ENCODE data around the gene FANK1. TPM values are rescaled to one million over a fixed set of nuclear protein-coding genes. Genes with fewer than 3 reads are reported as not detected.

The FANK1 gene
- total and polyA plus RNA-seq, 2 donors (not counting 1 experiment from before 2014, with no cell fraction given): 0.13 TPM; not detected in 1

- Histone ChIP-seq H3K79me2 (ENCODE audit: control insufficient read depth, insufficient read depth, low read length) (no peaks in the 10 kb centered on the region), H2AFZ (ENCODE audit: insufficient read depth, low read depth, low read length, poor library complexity, severe bottlenecking) (no peak overlapping the region), H3K9ac (ENCODE audit: low read length) (no peak overlapping the region), H3K4me3 (ENCODE audit: control extremely low read depth in 1 of 5, extremely low read depth in 1 of 5, insufficient read depth in 1 of 5, low read depth in 2 of 5, low read length in 4 of 5) (no peak overlapping the region), H3K4me2 (replicated peaks; ENCODE audit: low read depth, low read length, poor library complexity, severe bottlenecking) (no peak overlapping the region), H3K36me3 (replicated peaks in 1 of 2; ENCODE audit: control extremely low read depth in 1 of 2, control insufficient read depth in 1 of 2, extremely low read depth in 1 of 2, insufficient read depth in 2 of 2, low read length in 1 of 2) (no peaks in the 10 kb centered on the region), H3K4me1 (ENCODE audit: control insufficient read depth in 2 of 2, insufficient read depth in 2 of 2, low read length in 2 of 2) (no peaks in the 10 kb centered on the region), H3K27ac (ENCODE audit: low read length in 2 of 2) (no peak overlapping the region), H3K9me3 (ENCODE audit: control extremely low read depth in 1 of 3, control insufficient read depth in 2 of 3, insufficient read depth in 1 of 3, low read length in 2 of 3) (peaks cover 0 to 10% (median 0%) of the 10 kb centered on the region in 3 donors), H4K20me1 (ENCODE audit: control insufficient read depth, insufficient read depth, low read length, poor library complexity, severe bottlenecking) (no peaks in the 10 kb centered on the region), H3K27me3 (replicated peaks in 1 of 4; ENCODE audit: control extremely low read depth in 1 of 4, control insufficient read depth in 3 of 4, insufficient read depth in 4 of 4, low read length in 3 of 4) (peaks cover 0 to 3% (median 0%) of the 10 kb centered on the region in 4 experiments)
- no peaks in the 10 kb centered on the region for H3K9me3 Mint-ChIP-seq (ENCODE audit: insufficient read depth)
- WGBS (ENCODE audit: insufficient coverage): 100% methylated on average over 2 of the region's 2 CpGs
- DNase-seq: no peak
- TF ChIP-seq EZH2 (IDR thresholded peaks at IDR 0.05; ENCODE audit: borderline replicate concordance, insufficient read depth, low read depth, low read length, poor library complexity, severe bottlenecking) (no peak), CTCF (IDR thresholded peaks at IDR 0.05) (no peak)
- no peak for ATAC-seq (ENCODE audit: low read depth)
- H3K27me3 Mint-ChIP-seq: no peaks in the 10 kb centered on the region
- no peak overlapping the region for H3K27ac Mint-ChIP-seq
- ChIA-PET POLR2A (no interaction called here), CTCF (no interaction called here)
- peaks cover 2% of the 10 kb centered on the region for H3K4me1 Mint-ChIP-seq
- intact Hi-C loops (cut with micrococcal nuclease): no loop called here
- no peak overlapping the region for H3K4me3 Mint-ChIP-seq
These were observed 94.6 kb downstream of the FANK1 start for GRCh38 chr10:125990974-125991373.

GRCh38 chr10:125991392-125991791 lies 95.0 kb downstream of the FANK1 start:
- ATAC-seq (ENCODE audit: low read depth) (no peak), DNase-seq (no peak)
- H3K9me3 ChIP-seq (ENCODE audit: control extremely low read depth in 1 of 3, control insufficient read depth in 2 of 3, insufficient read depth in 1 of 3, low read length in 2 of 3): peaks cover 0 to 10% (median 0%) of the 10 kb centered on the region in 3 donors
- ChIA-PET CTCF (no interaction called here), POLR2A (no interaction called here)
- no peak overlapping the region for H2AFZ ChIP-seq (ENCODE audit: insufficient read depth, low read depth, low read length, poor library complexity, severe bottlenecking)
- Mint-ChIP-seq H3K4me3 (no peak overlapping the region), H3K9me3 (ENCODE audit: insufficient read depth) (no peaks in the 10 kb centered on the region), H3K4me1 (no peaks in the 10 kb centered on the region), H3K27me3 (no peaks in the 10 kb centered on the region), H3K27ac (no peak overlapping the region)
- intact Hi-C loops (cut with micrococcal nuclease): no loop called here
- H3K4me2 ChIP-seq (replicated peaks; ENCODE audit: low read depth, low read length, poor library complexity, severe bottlenecking): no peak overlapping the region
- H3K27me3 ChIP-seq (replicated peaks in 1 of 4; ENCODE audit: control extremely low read depth in 1 of 4, control insufficient read depth in 3 of 4, insufficient read depth in 4 of 4, low read length in 3 of 4): peaks cover 0 to 3% (median 0%) of the 10 kb centered on the region in 4 experiments
- H3K27ac ChIP-seq (ENCODE audit: low read length in 2 of 2): no peak overlapping the region
- WGBS (ENCODE audit: insufficient coverage): no CpG with 5 or more reads among the region's 1 CpG
- H4K20me1 ChIP-seq (ENCODE audit: control insufficient read depth, insufficient read depth, low read length, poor library complexity, severe bottlenecking): no peaks in the 10 kb centered on the region
- no peak overlapping the region for H3K4me3 ChIP-seq (ENCODE audit: control extremely low read depth in 1 of 5, extremely low read depth in 1 of 5, insufficient read depth in 1 of 5, low read depth in 2 of 5, low read length in 4 of 5)
- no peak for TF ChIP-seq CTCF (IDR thresholded peaks at IDR 0.05)
- TF ChIP-seq EZH2 (IDR thresholded peaks at IDR 0.05; ENCODE audit: borderline replicate concordance, insufficient read depth, low read depth, low read length, poor library complexity, severe bottlenecking): no peak
- H3K4me1 ChIP-seq (ENCODE audit: control insufficient read depth in 2 of 2, insufficient read depth in 2 of 2, low read length in 2 of 2): no peaks in the 10 kb centered on the region
- H3K36me3 ChIP-seq (replicated peaks in 1 of 2; ENCODE audit: control extremely low read depth in 1 of 2, control insufficient read depth in 1 of 2, extremely low read depth in 1 of 2, insufficient read depth in 2 of 2, low read length in 1 of 2): no peaks in the 10 kb centered on the region
- no peak overlapping the region for H3K9ac ChIP-seq (ENCODE audit: low read length)
- no peaks in the 10 kb centered on the region for H3K79me2 ChIP-seq (ENCODE audit: control insufficient read depth, insufficient read depth, low read length)
